HG02938 (cell line): ENCODE data around the gene DDX1.
A peak's percentile ranks its signal among the peaks of the same experiment; 100 is the strongest.
"Not testable (repeated sequence)": the region's sequence is repeated elsewhere in the genome, so short reads cannot be mapped to it uniquely, and the experiment has no call there.

Experiments
- ATAC-seq: cut with Tn5 transposase; IDR thresholded peaks from one replicate; pipeline ENCODE4 v1.9.1; 2021; ENCODE audit warnings: mild to moderate bottlenecking, moderate library complexity; ENCODE audit not compliant: unreplicated experiment

Gene DDX1

DNA sequence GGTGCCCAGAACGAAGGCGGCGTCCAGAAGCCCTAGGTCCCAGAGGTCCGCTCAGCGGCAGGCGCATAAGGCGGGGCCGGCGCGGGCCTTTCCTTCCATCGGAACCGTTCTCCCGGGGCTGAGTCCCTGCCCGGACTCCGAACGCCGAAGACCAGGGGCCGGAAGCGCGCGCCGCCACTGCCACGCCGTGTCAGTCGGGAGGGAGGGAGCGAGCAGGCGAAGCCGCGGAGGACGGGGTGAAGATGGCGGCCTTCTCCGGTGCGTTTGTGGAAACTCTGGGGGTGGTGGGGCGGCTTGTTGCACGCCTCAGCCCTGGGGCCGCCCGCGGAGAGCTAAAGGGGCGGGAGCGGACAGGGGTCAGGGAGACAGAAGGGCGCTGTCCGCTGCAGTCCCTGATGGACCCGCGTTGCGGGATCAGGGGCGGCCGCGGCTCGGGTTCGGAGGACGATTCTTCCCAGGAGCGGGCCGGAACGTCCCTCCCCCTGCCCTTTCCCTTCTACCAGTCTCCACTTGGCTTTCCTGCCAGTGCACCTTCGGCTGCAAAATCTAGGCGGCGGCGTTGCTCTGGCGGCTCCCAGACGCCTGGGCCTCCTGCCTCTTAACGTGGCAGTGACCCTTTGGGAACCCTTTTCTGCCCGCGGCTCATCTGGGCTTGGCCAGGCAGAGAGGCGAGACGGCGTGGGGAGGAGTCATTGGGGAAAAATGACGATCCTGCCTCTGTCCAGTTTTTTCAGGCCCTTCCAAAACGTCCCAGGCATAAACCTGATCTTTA lies at the start of gene DDX1:
Gene DDX1 (plus strand): TSS at position 177 of the 772 bp plus-strand sequence. CDS start 66 bp downstream, at position 243.
- ATAC-seq: peak; percentile 88

DNA sequence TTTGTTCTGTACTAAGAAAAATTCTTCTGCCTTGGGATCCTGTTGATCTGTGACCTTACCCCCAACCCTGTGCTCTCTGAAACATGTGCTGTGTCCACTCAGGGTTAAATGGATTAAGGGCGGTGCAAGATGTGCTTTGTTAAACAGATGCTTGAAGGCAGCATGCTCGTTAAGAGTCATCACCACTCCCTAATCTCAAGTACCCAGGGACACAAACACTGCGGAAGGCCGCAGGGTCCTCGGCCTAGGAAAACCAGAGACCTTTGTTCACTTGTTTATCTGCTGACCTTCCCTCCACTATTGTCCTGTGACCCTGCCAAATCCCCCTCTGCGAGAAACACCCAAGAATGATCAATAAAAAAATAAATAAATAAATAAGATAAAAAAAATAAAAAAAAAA lies 49.4 kb upstream of the DDX1 start:
- ATAC-seq: not testable (repeated sequence)

DNA sequence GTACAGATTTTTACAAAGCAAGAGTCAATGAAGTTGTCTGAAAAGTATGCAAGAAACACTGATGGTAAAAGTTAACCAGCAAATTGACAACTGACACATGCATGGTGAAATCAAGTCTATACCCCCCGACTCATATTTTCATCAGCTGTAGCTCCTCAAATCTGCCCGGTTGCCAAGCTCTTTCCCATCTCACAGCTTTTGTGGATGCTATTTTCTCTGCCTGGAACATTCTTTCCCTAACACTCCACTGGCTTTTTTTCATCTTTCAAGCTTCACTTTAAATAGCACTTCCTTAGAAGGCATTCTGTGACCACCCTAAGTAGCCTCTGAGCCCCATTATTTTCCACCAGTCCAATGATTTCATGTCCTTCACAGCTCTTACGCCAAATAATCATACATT lies 48.6 kb upstream of the DDX1 start:
- no peak for ATAC-seq

DNA sequence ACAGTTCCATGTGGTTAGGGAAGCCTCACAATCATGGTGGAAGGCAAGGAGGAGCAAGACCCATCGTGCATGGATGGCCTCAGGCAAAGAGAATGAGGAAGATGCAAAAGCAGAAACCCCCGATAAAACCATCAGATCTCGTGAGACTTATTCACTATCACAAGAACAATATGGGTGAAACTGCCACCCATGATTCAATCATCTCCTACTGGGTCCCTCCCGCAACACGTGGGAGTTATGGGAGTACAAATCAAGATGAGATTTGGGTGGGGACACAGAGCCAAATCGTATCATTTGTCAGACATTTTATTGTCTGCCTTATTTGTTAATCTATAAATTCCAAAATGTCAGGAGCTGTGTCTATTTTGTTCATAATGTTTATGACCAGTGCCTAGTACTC lies 48.1 kb upstream of the DDX1 start:
- ATAC-seq: no peak

DNA sequence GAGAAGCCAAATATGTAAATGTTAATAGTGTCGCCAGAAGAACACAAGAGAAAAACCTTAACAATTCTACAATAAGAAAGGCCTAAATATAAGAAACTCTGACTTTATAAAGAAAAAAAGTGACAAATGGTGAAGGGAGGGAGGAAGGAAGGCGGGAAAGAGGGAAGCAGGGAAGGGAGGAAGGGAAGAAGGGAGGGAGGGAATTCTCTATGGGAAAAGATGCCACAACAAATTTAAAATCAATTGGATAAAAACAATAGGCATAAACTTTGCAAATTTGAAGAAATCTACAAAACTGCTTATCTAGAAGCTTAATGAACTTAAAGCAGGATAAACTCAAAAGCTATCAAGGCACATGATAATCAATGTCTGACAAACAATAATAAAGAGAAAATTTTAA lies 47.4 kb upstream of the DDX1 start:
- no peak for ATAC-seq

DNA sequence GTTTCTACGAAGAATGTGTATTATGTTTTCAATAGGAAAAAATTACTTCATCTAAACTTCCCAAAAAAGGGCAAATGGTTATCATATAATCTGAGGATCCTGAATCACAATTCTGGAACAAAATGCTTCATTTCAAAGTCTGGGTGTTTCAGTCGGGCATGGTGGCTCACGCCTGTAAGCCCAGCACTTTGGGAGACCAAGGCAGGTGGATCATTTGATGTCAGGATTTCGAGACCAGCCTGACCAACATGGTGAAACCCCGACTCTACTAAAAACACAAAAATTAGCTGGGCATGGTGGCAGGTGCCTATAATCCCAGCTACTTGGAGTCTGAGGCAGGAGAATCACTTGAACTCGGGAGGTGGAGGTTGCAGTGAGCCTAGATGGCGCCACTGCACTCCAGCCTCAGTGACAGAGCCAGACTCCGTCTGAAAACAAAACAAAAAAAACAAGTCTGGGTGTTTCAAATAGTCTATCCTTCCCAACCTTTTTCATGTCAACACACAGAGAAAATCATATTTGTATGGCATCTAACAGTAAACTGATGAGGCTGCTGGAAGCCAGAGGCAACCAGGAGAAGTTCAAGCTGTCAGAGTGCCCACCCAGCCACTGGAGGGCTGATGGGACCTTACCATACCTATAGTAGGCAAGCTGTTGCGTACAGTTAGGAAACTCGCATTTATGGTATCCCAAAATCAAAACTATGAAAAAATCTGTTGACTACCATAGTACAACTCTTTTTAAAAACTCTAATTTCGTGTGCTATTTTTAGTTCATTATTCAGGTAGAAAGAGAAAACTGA lies 45.2 kb upstream of the DDX1 start:
- no peak for ATAC-seq

DNA sequence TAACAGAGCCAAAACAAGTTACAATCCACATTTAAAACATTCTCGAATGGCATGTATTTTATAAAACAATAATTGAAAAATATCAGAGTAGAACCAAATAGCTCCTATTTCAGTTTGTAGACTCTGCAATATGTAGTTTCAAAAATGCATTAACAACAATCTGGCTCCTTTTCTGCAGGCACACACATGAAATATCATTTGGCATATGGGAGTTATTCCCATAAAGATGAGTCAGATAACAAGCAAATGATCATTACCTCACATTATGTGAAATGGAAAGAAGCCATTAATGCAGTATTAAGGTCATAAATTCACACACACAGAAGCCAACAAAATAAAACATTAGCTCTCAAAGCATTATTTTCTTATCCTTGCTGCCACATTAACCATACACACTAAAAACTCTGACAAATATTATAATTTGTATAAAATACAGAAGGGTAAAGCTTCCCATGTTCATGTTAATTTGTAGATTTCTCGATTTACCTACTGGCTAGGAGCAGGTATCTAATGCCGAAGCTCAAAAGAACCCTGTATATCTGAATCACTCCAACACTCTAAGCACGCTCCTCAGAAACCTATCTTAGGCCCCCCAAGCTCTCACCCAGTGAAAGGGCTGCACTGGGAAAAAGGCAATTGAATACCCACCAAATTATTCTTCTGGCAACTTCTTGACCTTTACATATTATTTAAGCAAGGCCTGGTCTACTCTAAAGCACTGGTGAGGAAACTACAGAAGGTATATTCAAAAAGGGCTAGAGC lies 44.4 kb upstream of the DDX1 start:
- no peak for ATAC-seq

DNA sequence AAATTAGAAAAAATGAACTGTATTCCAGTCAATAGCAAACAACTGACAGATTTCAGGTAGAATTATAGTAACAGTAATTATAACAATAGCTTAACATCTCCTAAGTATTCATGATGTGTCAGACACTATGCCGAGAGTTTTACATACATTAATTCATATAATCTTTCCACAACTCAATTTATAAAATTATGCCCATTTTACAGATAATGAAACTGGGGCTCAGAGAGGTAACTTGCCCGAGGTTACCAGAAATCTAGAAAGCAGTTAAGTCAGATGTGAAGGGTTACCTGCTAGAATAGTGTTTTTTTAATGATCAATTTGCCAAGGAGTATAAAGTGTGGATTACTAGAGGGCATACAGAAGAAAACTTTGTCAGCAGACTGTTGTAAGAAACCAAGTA lies 42.7 kb upstream of the DDX1 start:
- ATAC-seq: no peak

DNA sequence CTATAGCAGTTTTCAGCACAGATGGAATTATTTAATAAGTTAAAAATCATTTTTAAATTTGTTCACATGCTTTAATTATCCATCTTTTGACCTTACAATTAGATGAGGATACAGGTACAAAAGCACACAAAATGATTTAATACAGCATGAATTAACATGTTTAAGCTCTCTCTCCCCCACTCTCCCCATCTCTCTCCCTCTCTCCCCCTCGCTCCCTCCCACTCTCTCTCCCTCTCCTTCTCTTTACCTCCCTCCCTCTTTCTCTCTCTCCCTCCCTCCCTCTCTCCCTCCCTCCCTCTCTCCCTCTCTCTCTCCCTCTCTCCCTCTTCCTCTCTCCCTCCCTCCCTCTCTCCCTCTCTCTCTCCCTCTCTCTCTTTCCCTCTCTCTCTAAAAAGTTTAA lies 38.1 kb upstream of the DDX1 start:
- ATAC-seq: no peak

DNA sequence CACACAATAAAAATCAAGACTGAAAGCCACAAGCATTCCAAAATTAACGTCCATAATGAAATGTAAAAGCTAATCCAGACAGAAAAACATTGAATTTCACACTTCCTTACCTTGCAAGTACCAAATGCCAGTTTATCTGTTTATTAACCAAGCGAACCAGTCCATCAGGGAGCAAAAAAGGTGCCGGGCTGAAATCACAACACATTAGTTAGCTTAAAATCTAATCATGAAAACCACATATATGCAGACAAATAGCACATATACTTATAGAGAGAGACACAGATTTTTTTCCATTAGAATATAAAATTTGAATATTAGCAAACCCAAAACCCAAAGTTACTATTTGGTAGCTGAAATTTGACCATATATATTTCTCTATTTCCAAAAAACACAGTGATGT lies 37.7 kb upstream of the DDX1 start:
- ATAC-seq: no peak

DNA sequence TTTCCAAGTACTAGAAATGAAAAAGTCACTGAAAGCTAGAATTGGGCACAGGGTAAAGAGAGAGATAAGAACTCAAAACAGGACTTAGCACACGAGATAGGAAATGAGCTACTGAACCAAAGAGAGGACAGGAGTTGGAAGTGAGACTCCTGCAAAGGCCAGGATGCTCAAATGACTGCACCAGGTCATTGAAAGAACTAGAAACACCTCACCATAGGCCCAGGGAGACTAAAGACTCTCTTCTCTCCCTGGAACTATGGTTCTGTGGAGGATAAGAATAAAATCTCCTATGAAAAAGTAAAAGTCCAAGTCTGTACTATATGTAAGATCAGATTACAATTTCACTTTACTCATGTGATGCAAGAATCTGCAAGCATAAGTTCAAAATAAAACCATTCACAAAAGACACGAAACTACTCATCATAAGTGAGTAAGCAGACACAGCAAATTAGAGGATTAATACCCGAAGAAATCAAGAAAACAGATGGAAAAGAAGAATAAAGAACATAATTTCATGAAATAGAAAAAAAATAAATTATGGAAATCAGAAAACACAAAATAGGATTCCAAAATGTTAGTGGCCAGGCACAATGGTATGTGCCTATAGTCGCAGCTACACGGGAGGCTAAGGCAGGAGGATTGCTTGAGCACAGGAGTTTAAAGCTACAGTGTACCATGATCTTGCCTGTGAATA lies 37.0 kb upstream of the DDX1 start:
- ATAC-seq: no peak

DNA sequence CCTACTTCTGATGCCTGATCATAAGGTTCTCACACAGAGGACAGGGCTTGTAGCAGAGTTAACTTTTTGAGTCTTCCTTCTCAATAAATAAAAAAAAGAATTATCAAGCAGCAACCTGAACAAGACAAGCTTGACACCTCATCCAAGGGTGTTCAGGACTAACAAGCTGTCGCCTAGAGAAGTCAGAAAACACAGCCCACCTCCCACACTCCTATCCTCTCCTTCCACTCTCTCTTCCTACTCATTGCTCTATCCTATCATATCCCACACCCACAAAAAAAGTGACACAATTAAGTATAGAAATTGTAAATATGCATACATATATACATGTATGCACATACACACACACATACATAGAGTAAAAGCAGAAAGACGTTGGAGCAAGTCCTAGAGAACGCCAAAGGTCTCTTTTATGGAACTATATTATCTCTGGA lies 35.9 kb upstream of the DDX1 start:
- no peak for ATAC-seq

DNA sequence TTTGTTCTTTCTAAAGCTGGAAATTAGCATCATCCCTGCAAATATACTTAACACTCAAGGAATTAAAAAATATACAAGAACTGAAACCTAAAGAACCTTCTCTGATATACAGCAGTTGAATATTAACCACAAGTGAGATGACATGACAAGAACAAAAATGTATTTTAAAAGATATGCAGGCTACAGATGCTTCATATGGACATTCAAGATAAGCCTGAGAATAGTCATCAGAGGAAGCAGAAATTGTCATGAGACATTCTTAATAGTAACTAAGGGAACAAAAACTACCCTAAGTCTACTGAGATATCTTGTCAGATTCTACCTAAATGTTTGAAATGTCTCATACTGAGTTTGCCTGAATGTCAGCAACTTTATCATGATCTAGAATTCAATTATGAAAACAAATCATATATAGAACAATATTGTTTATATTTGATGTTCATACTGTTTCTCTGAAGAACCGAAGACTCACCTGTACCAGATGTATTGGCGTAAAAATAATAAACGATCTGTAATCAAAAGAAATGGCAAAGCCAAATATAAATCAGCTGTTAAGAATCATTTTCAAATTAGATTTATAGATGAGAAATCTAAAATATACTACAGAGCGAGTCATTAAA lies 35.2 kb upstream of the DDX1 start:
- ATAC-seq: no peak

DNA sequence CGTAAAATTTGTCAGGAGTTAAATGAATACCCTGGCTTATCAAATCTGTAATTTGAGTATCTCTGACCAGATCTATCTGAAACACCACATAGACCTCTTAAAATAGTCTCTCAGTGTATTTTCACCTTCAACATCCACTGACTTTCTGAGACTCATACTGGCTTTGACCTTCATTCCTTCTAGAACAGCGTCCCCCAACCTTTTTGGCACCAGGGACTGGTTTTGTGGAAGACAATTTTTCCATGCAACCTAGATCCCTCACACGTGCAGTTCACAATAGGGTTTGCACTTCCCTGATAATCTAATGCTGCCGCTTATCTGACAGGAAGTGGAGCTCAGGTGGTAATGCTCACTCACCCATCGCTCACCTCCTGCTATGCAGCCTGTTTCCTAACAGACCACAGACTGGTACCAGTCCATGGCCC lies 33.8 kb upstream of the DDX1 start:
- ATAC-seq: no peak

DNA sequence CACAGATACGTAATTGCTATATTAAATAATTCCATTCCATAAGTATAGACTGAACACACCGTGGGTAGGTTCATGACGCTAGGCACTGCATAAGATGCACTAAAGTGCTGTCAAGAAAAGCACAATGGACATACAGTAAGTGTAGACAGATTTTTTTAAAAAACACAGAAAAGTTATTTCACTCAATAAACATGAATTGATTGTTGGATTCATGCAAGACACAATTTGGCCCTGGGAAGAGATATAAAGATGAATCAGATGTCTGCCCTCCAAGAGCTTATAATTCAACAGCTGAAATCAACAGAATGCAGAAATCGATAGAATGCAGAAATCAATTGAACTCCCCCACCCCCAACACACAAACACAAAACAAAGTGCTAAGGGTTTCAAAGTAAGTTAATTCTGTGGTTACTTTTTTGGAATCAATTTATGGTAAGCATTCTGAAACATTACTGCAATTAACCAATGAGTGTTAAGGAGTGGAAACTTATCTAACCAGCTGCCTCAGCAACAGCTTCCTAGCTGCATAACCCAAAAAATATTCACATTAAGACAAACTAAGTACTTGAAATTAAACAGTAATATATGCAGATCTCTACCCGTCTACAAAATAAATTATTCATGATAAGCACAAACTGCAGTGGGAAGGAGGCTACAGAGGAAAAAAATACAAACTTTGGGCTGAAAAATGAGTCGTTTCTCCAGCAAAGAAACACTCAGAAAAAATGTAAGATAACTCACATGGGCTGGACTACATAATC lies 32.1 kb upstream of the DDX1 start:
- no peak for ATAC-seq

DNA sequence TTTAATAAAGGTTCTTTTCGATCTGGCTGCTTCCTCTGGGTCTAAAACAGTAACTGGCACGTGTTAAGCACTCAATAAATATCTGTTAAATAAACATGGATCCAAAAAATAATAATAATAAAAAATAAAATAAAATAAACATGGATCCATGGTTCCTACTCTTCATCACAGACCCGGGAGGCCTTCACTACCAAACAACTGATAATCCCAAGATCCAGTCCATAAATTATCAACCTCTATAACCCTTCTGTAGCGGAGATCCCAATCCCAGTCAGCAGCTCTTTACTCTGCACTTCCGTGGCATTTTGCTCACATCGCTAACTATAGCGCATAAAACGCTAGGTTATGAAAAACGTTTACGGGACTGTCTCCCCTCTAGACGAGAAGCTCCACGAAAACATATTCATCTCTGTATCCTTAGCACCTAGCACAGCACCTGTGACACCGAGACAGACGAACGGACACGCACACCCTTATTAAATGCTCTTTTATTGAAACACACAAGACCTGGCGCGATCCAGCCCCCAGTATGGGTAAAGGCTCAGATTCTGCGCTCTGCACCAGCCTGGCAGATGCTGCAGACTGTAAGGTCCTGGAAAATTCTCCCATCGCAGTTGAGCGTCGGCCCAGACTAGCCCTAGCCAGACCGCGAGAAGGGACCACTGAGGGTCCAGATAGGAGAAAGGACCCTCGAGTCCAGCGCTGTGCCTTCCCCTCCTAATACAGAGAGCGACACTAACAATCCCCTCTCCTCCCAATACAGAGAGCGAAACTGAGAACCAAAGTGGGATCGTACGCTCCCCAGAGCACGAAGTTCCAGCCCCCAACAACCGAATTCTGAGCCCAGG lies 31.3 kb upstream of the DDX1 start:
- peak; percentile 50 for ATAC-seq

DNA sequence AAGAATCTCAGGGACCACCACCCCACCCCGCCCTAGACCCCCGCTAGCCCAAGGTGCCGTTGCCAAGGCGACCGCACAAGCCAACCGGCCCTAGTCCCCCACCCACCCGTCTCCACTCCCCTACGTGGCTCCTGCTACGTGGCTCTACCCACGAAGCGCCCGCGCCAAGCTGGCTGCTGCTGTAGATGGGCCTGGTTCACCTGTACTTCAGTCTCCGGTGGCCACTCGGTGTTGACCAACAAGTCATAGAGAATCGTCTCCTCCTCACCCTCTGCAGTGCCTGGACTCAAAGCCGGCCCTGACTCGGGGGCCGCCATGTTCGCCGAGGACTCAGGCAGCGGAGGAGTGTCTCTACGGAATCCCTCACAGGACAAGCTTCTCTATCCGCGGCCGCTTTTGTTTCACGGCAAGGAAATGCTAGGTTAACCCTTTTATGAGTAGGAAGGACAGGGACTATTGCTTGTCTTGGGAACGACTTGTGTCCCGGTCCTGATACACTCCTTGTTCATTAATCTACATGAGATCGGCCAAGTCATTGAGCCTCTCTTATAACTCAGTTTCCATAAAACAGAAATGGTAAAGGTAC lies 30.6 kb upstream of the DDX1 start, which contains the start of gene NBAS:
Gene NBAS (minus strand): TSS at position 347 of the 586 bp plus-strand sequence. CDS start 30 bp downstream, at position 317.
- ATAC-seq: peak; percentile 78
